HL-60 (cell line): ENCODE data around the gene CDKN2AIPNL.

Experiments used
- DNase-seq, 2 experiments: peaks; one replicate each; pipeline ENCODE4 v3.0.0-alpha.2; 2010 to 2020; ENCODE audit warnings: low read depth in 1 of 2, low spot score in 1 of 2
- H3K27ac ChIP-seq: fragments of 250-450 bp; sonication (Bioruptor Pico); replicated peaks from 2 replicates; pipeline ENCODE4 v1.5.1; 2020; ENCODE audit warnings: mild to moderate bottlenecking, moderate library complexity
- H3K27me3 ChIP-seq: fragments of 250-450 bp; sonication (Bioruptor Pico); 2 replicates; pipeline ENCODE4 v1.5.1; 2021; ENCODE audit warnings: mild to moderate bottlenecking, moderate library complexity; ENCODE audit not compliant: insufficient read depth, poor library complexity, severe bottlenecking
- H3K4me3 ChIP-seq: replicated peaks from 2 replicates; pipeline ENCODE4 v1.5.1; 2011; ENCODE audit warnings: mild to moderate bottlenecking, control low read depth, low read length; ENCODE audit not compliant: insufficient read depth
- CTCF ChIP-seq: IDR thresholded peaks from one replicate; pipeline ENCODE4 v1.5.1; 2011; ENCODE audit warnings: low read length, control low read depth, inconsistent platforms; ENCODE audit not compliant: insufficient read depth
- GABPA ChIP-seq: IDR thresholded peaks from 2 replicates; pipeline ENCODE4 v1.6.1; 2012; ENCODE audit warnings: low read depth
- POLR2AphosphoS5 ChIP-seq: IDR thresholded peaks from 2 replicates; pipeline ENCODE4 v1.6.1; 2012; ENCODE audit warnings: low read depth
- REST ChIP-seq: IDR thresholded peaks from 2 replicates; pipeline ENCODE4 v1.6.1; 2012; ENCODE audit warnings: low read depth; ENCODE audit not compliant: insufficient replicate concordance
- SPI1 ChIP-seq: IDR thresholded peaks from 2 replicates; pipeline ENCODE4 v1.6.1; 2012; ENCODE audit warnings: low read depth, mild to moderate bottlenecking, borderline replicate concordance

The CDKN2AIPNL gene

GRCh38 chr5:134458234-134459009 is 46.7 kb upstream of the CDKN2AIPNL start:
- no peak for TF ChIP-seq CTCF
- TF ChIP-seq POLR2AphosphoS5: no peak
- no peak for TF ChIP-seq GABPA
- TF ChIP-seq REST: no peak
- TF ChIP-seq SPI1: no peak
- no peak for DNase-seq
- no peaks in the 10 kb centered on the region for H3K27me3 ChIP-seq
- H3K27ac ChIP-seq: no peak overlapping the region
- no peak overlapping the region for H3K4me3 ChIP-seq

GRCh38 chr5:134457801-134458200 is 46.1 kb upstream of the CDKN2AIPNL start:
- Histone ChIP-seq H3K4me3 (no peak overlapping the region), H3K27ac (no peak overlapping the region), H3K27me3 (no peaks in the 10 kb centered on the region)
- no peak for DNase-seq
- TF ChIP-seq CTCF (no peak), REST (no peak), POLR2AphosphoS5 (no peak), SPI1 (no peak), GABPA (no peak)

- DNase-seq: no peak
- TF ChIP-seq SPI1: no peak
- TF ChIP-seq REST: no peak
- no peak for TF ChIP-seq POLR2AphosphoS5
- no peak for TF ChIP-seq CTCF
- TF ChIP-seq GABPA: no peak
- Histone ChIP-seq H3K27ac (no peak overlapping the region), H3K4me3 (no peak overlapping the region), H3K27me3 (no peaks in the 10 kb centered on the region)
Observed at GRCh38 chr5:134456825-134457224, 45.1 kb upstream of the CDKN2AIPNL start.
